HG03097 (cell line): ENCODE results near the gene PHYHIPL.

Source experiments
- ATAC-seq: cut with Tn5 transposase; IDR thresholded peaks from one replicate; pipeline ENCODE4 v1.9.1; 2021; ENCODE audit not compliant: unreplicated experiment, low FRiP score

The PHYHIPL gene

GRCh38 chr10:59245686-59246085 lies 69.2 kb downstream of the PHYHIPL start:
- no peak for ATAC-seq

GRCh38 chr10:59252491-59252890 lies 76.0 kb downstream of the PHYHIPL start:
- ATAC-seq: no peak

GRCh38 chr10:59255463-59255862 lies 79.0 kb downstream of the PHYHIPL start:
- ATAC-seq: no peak

- no peak for ATAC-seq
Measured at GRCh38 chr10:59257224-59257623, 80.8 kb downstream of the PHYHIPL start.

- ATAC-seq: no peak
Measured at GRCh38 chr10:59258890-59259289, 82.4 kb downstream of the PHYHIPL start.

- ATAC-seq: no peak
Measured at GRCh38 chr10:59265141-59265540, 88.7 kb downstream of the PHYHIPL start.

- no peak for ATAC-seq
Measured at GRCh38 chr10:59266321-59266720, 89.9 kb downstream of the PHYHIPL start.

GRCh38 chr10:59268460-59268859 lies 92.0 kb downstream of the PHYHIPL start:
- no peak for ATAC-seq

GRCh38 chr10:59269651-59270050 lies 93.2 kb downstream of the PHYHIPL start:
- ATAC-seq: no peak

- no peak for ATAC-seq
Measured at GRCh38 chr10:59270492-59270891, 94.0 kb downstream of the PHYHIPL start.

- ATAC-seq: no peak
Measured at GRCh38 chr10:59271160-59271559, 94.7 kb downstream of the PHYHIPL start.

GRCh38 chr10:59272061-59272460 lies 95.6 kb downstream of the PHYHIPL start:
- no peak for ATAC-seq

GRCh38 chr10:59273445-59273844 lies 97.0 kb downstream of the PHYHIPL start:
- no peak for ATAC-seq

- ATAC-seq: no peak
Measured at GRCh38 chr10:59276133-59276532, 99.7 kb downstream of the PHYHIPL start.

- no peak for ATAC-seq
Measured at GRCh38 chr10:59276919-59277318, 100.5 kb downstream of the PHYHIPL start.

GRCh38 chr10:59279476-59279875 lies 103.0 kb downstream of the PHYHIPL start:
- no peak for ATAC-seq

- ATAC-seq: no peak
Measured at GRCh38 chr10:59279991-59280505, 103.6 kb downstream of the PHYHIPL start.

- no peak for ATAC-seq
Measured at GRCh38 chr10:59281861-59282260, 105.4 kb downstream of the PHYHIPL start.

GRCh38 chr10:59283456-59284091 lies 107.1 kb downstream of the PHYHIPL start:
- no peak for ATAC-seq

- no peak for ATAC-seq
Measured at GRCh38 chr10:59284118-59284975, 107.9 kb downstream of the PHYHIPL start.

GRCh38 chr10:59285073-59285472 lies 108.6 kb downstream of the PHYHIPL start:
- ATAC-seq: no peak

- no peak for ATAC-seq
Measured at GRCh38 chr10:59285848-59286247, 109.4 kb downstream of the PHYHIPL start.
